Fibroblast of lung (primary cell): Measurements from ENCODE around the gene ACADSB. TPM values are rescaled to one million over a fixed set of nuclear protein-coding genes. Genes with fewer than 3 reads are reported as not detected.

Experiments
- DNase-seq, 2 donors: peaks; one replicate each; pipeline versions ENCODE4 v3.0.0 to v3.0.0-alpha.2; 2010; ENCODE audit warnings: low read depth in 2 of 2
- H2AFZ ChIP-seq: 2 replicates; pipeline ENCODE4 v1.5.1; 2012; ENCODE audit warnings: low read length, control low read depth, inconsistent platforms
- H3K27ac ChIP-seq: 2 replicates; pipeline ENCODE4 v1.5.1; 2011; ENCODE audit warnings: low read length, control low read depth; ENCODE audit not compliant: insufficient read depth
- H3K27me3 ChIP-seq: 2 replicates; pipeline ENCODE4 v1.5.1; 2011; ENCODE audit warnings: mild to moderate bottlenecking, low read length; ENCODE audit not compliant: control insufficient read depth, insufficient read depth
- H3K36me3 ChIP-seq: 2 replicates; pipeline ENCODE4 v1.5.1; 2011; ENCODE audit warnings: low read length; ENCODE audit not compliant: control insufficient read depth, insufficient read depth
- H3K4me1 ChIP-seq: 2 replicates; pipeline ENCODE4 v1.5.1; 2011; ENCODE audit warnings: low read length; ENCODE audit not compliant: control insufficient read depth, insufficient read depth; ENCODE audit errors: extremely low read depth
- H3K4me2 ChIP-seq: 2 replicates; pipeline ENCODE4 v1.5.1; 2011; ENCODE audit warnings: low read length, control low read depth; ENCODE audit not compliant: insufficient read depth; ENCODE audit errors: extremely low read depth
- H3K4me3 ChIP-seq, 4 experiments: fragments of 200-600 bp in 1 of 4; sonication (generic) in 1 of 4; replicated peaks in 1 of 4; 2 replicates each; pipeline ENCODE4 v1.5.1; 2011 to 2016; ENCODE audit warnings: low read length in 4 of 4, low read depth in 3 of 4, mild to moderate bottlenecking in 3 of 4, control low read depth in 2 of 4, inconsistent platforms in 1 of 4, mixed read lengths in 1 of 4; ENCODE audit not compliant: insufficient read depth in 1 of 4; ENCODE audit errors: control extremely low read depth in 1 of 4
- H3K79me2 ChIP-seq: 2 replicates; pipeline ENCODE4 v1.5.1; 2012; ENCODE audit warnings: mild to moderate bottlenecking, low read length, inconsistent platforms; ENCODE audit not compliant: control insufficient read depth, insufficient read depth
- H3K9ac ChIP-seq: 2 replicates; pipeline ENCODE4 v1.5.1; 2011; ENCODE audit warnings: mild to moderate bottlenecking, low read length, control low read depth; ENCODE audit not compliant: insufficient read depth
- H3K9me3 ChIP-seq: 2 replicates; pipeline ENCODE4 v1.5.1; 2012; ENCODE audit warnings: low read depth, low read length; ENCODE audit not compliant: control insufficient read depth, insufficient read depth
- H4K20me1 ChIP-seq: 2 replicates; pipeline ENCODE4 v1.5.1; 2011; ENCODE audit warnings: low read length; ENCODE audit not compliant: control insufficient read depth, insufficient read depth; ENCODE audit errors: extremely low read depth
- CTCF ChIP-seq, 2 donors: IDR thresholded peaks in 1 of 2; conservative IDR thresholded peaks in 1 of 2; 1 replicate in 1 of 2; 2 replicates in 1 of 2; pipeline ENCODE4 v1.5.1; 2011 to 2012; ENCODE audit warnings: low read length in 2 of 2, control low read depth in 1 of 2, inconsistent platforms in 1 of 2, low read depth in 1 of 2, mild to moderate bottlenecking in 1 of 2
- EZH2 ChIP-seq: IDR thresholded peaks from 2 replicates; pipeline ENCODE4 v1.5.1; 2012; ENCODE audit warnings: low read length, control low read depth, mild to moderate bottlenecking; ENCODE audit errors: missing control alignments
- polyA plus RNA-seq, 2 donors: library from polyadenylated mRNA; depleted of rRNA in 1 of 2; stranded (reverse) in 1 of 2; unstranded in 1 of 2; fragments of >200 nt; gene quantifications; 2 replicates each; pipeline ENCODE4 v1.2.1, GENCODE V29; 2011 to 2012; ENCODE audit warnings: missing spikeins in 1 of 2
- total RNA-seq: library from RNA; depleted of rRNA; stranded (reverse); fragments of >200 nt; gene quantifications from 2 replicates; pipeline ENCODE4 v1.2.1, GENCODE V29; 2014

Gene ACADSB
- total and polyA plus RNA-seq, 2 donors (not counting 1 experiment from before 2014, with no cell fraction given), result 5.6 to 11.3 TPM

GRCh38 chr10:123101872-123102271 lies 93.1 kb downstream of the ACADSB start:
- no peak overlapping the region for H3K4me2 ChIP-seq
- no peaks in the 10 kb centered on the region for H3K4me1 ChIP-seq
- H3K9ac ChIP-seq, result no peak overlapping the region
- H3K36me3 ChIP-seq, result no peaks in the 10 kb centered on the region
- no peak for DNase-seq
- no peak overlapping the region for H2AFZ ChIP-seq
- H3K27ac ChIP-seq, result no peak overlapping the region
- TF ChIP-seq CTCF (conservative IDR thresholded peaks at IDR 0.05 in 1 of 2, IDR thresholded peaks at IDR 0.05 in 1 of 2; ENCODE audit: low read depth in 1 of 2, low read length in 2 of 2) (no peak), EZH2 (no peak)
- H3K4me3 ChIP-seq, result no peak overlapping the region
- no peaks in the 10 kb centered on the region for H4K20me1 ChIP-seq
- H3K27me3 ChIP-seq, result no peaks in the 10 kb centered on the region
- H3K79me2 ChIP-seq, result no peaks in the 10 kb centered on the region
- no peaks in the 10 kb centered on the region for H3K9me3 ChIP-seq

GRCh38 chr10:123102673-123103072 lies 93.9 kb downstream of the ACADSB start:
- no peak overlapping the region for H3K4me3 ChIP-seq
- H3K27ac ChIP-seq, result no peak overlapping the region
- no peaks in the 10 kb centered on the region for H3K36me3 ChIP-seq
- H2AFZ ChIP-seq, result no peak overlapping the region
- H3K4me1 ChIP-seq, result no peaks in the 10 kb centered on the region
- no peak for DNase-seq
- no peak overlapping the region for H3K4me2 ChIP-seq
- H3K9me3 ChIP-seq, result no peaks in the 10 kb centered on the region
- no peaks in the 10 kb centered on the region for H4K20me1 ChIP-seq
- H3K9ac ChIP-seq, result no peak overlapping the region
- H3K27me3 ChIP-seq, result no peaks in the 10 kb centered on the region
- H3K79me2 ChIP-seq, result no peaks in the 10 kb centered on the region
- no peak for TF ChIP-seq EZH2
- no peak for TF ChIP-seq CTCF (conservative IDR thresholded peaks at IDR 0.05 in 1 of 2, IDR thresholded peaks at IDR 0.05 in 1 of 2; ENCODE audit: low read depth in 1 of 2, low read length in 2 of 2)

- H2AFZ ChIP-seq, result no peak overlapping the region
- no peak overlapping the region for H3K27ac ChIP-seq
- no peak overlapping the region for H3K9ac ChIP-seq
- no peak for DNase-seq
- no peaks in the 10 kb centered on the region for H3K9me3 ChIP-seq
- no peak overlapping the region for H3K4me3 ChIP-seq
- H4K20me1 ChIP-seq, result no peaks in the 10 kb centered on the region
- H3K4me1 ChIP-seq, result no peaks in the 10 kb centered on the region
- no peak for TF ChIP-seq CTCF (conservative IDR thresholded peaks at IDR 0.05 in 1 of 2, IDR thresholded peaks at IDR 0.05 in 1 of 2; ENCODE audit: low read depth in 1 of 2, low read length in 2 of 2)
- no peak for TF ChIP-seq EZH2
- H3K36me3 ChIP-seq, result no peaks in the 10 kb centered on the region
- no peaks in the 10 kb centered on the region for H3K79me2 ChIP-seq
- H3K4me2 ChIP-seq, result no peak overlapping the region
- H3K27me3 ChIP-seq, result no peaks in the 10 kb centered on the region
Observed at GRCh38 chr10:123103944-123104343, 95.1 kb downstream of the ACADSB start.

Other genes starting within 250 kb of the ACADSB start
- gene CUZD1, start 163.1 kb upstream of the ACADSB start, total RNA-seq, result 0.50 and 0.51 TPM in 2 replicates
- 0.52 and 0.53 TPM in 2 replicates for gene CUZD1, start 163.1 kb upstream of the ACADSB start, polyA plus RNA-seq
- 4.4 and 6.8 TPM in 2 replicates for gene FAM24B, start 129.4 kb upstream of the ACADSB start, total RNA-seq
- gene FAM24B, start 129.4 kb upstream of the ACADSB start, polyA plus RNA-seq, result 3.9 and 4.9 TPM in 2 replicates
- not detected in 2 replicates for gene FAM24A, start 98.4 kb upstream of the ACADSB start, total RNA-seq
- not detected in 2 replicates for gene FAM24A, start 98.4 kb upstream of the ACADSB start, polyA plus RNA-seq
- 13.1 and 25.1 TPM in 2 replicates for gene C10orf88, start 54.8 kb upstream of the ACADSB start, total RNA-seq
- gene C10orf88, start 54.8 kb upstream of the ACADSB start, polyA plus RNA-seq, result 7.1 and 9.2 TPM in 2 replicates
- gene PSTK, start 28.6 kb upstream of the ACADSB start, total RNA-seq, result 5.9 and 6.4 TPM in 2 replicates
- gene PSTK, start 28.6 kb upstream of the ACADSB start, polyA plus RNA-seq, result 5.1 and 5.3 TPM in 2 replicates
- gene IKZF5, start 211 bp upstream of the ACADSB start, total RNA-seq, result 2.6 and 3.1 TPM in 2 replicates
- 8.9 and 12.5 TPM in 2 replicates for gene IKZF5, start 211 bp upstream of the ACADSB start, polyA plus RNA-seq
- not detected in 2 replicates for gene HMX3, start 127.0 kb downstream of the ACADSB start, total RNA-seq
- gene HMX3, start 127.0 kb downstream of the ACADSB start, polyA plus RNA-seq, result not detected in 2 replicates
- not detected in 2 replicates for gene HMX2, start 139.1 kb downstream of the ACADSB start, total RNA-seq
- gene HMX2, start 139.1 kb downstream of the ACADSB start, polyA plus RNA-seq, result not detected in 2 replicates
- gene BUB3, start 145.4 kb downstream of the ACADSB start, total RNA-seq, result 98.9 and 195 TPM in 2 replicates
- gene BUB3, start 145.4 kb downstream of the ACADSB start, polyA plus RNA-seq, result 121 and 229 TPM in 2 replicates